Hepatocyte (in vitro differentiated cells): Measurements from ENCODE around the gene MMRN2.

ENCODE experiments used
- EZH2 ChIP-seq: fragments of 200-600 bp; sonication (generic); IDR thresholded peaks from 2 replicates; pipeline ENCODE4 v1.6.1; 2016; ENCODE audit warnings: antibody characterized with exemption, mild to moderate bottlenecking, borderline replicate concordance
- TF ChIP-seq, protein P1 (sequence below): fragments of 200-600 bp; sonication (generic); IDR thresholded peaks from 2 replicates; pipeline ENCODE4 v1.5.1; 2016; ENCODE audit warnings: antibody characterized with exemption, mild to moderate bottlenecking; ENCODE audit not compliant: poor library complexity

DNA sequence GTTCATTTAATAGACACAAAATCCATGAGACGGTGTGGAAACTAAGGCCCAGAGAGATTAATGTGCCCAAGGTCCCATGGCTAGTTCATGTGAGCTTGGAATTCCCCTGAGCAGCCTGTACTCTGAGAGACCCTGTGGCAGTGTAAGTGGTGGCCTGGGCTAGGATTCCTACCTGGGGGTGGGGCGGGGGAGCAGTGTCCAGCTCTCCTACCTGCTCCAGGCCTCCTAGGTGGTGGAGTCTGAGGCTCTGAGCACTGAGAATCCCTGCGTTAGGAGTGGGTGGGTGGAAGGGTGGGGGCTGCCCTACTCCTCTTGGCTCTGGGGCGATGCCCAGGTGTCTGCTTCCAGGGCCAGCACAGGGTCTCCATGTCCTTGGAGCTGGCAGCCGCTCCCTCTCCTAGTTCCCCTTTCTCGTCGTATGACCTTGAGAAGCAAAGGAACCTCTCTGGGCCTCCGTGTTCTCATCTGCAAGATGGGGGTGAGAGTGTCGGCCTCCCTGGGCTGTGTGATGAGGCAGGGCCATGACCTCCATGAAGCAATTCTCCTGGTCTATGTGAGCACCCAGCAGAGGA, 3.5 kb upstream of the MMRN2 start:
- TF ChIP-seq, protein P1, sequence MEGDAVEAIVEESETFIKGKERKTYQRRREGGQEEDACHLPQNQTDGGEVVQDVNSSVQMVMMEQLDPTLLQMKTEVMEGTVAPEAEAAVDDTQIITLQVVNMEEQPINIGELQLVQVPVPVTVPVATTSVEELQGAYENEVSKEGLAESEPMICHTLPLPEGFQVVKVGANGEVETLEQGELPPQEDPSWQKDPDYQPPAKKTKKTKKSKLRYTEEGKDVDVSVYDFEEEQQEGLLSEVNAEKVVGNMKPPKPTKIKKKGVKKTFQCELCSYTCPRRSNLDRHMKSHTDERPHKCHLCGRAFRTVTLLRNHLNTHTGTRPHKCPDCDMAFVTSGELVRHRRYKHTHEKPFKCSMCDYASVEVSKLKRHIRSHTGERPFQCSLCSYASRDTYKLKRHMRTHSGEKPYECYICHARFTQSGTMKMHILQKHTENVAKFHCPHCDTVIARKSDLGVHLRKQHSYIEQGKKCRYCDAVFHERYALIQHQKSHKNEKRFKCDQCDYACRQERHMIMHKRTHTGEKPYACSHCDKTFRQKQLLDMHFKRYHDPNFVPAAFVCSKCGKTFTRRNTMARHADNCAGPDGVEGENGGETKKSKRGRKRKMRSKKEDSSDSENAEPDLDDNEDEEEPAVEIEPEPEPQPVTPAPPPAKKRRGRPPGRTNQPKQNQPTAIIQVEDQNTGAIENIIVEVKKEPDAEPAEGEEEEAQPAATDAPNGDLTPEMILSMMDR = no peak
- no peak for TF ChIP-seq EZH2
